ENCODE data around the gene EXO1. TPM values are rescaled to one million over a fixed set of nuclear protein-coding genes. Genes with fewer than 3 reads are reported as not detected.

Gene EXO1
- polyA plus RNA-seq, 1 experiment = 2.6 TPM

GRCh38 chr1:241927321-241927720 lies 79.3 kb downstream of the EXO1 start:
- H3K4me3 ChIP-seq (ENCODE audit: low read depth, low read length) = no peak overlapping the region
- CTCF ChIA-PET = no interaction called here
- no peaks in the 10 kb centered on the region for H3K36me3 ChIP-seq (ENCODE audit: control insufficient read depth, insufficient read depth, low read length)
- no peak for DNase-seq (ENCODE audit: low read depth)
- TF ChIP-seq CTCF (IDR thresholded peaks at IDR 0.05; ENCODE audit: insufficient read depth, low read depth, low read length) = no peak
- POLR2A ChIA-PET = no interaction called here
- no peaks in the 10 kb centered on the region for H3K27me3 ChIP-seq (ENCODE audit: control insufficient read depth, insufficient read depth, low read length)

GRCh38 chr1:241932845-241933244 lies 84.8 kb downstream of the EXO1 start:
- H3K36me3 ChIP-seq (ENCODE audit: control insufficient read depth, insufficient read depth, low read length) = no peaks in the 10 kb centered on the region
- no peak for TF ChIP-seq CTCF (IDR thresholded peaks at IDR 0.05; ENCODE audit: insufficient read depth, low read depth, low read length)
- ChIA-PET CTCF (interaction anchor here (0.6 kb wide), 1 partner anchor 29 kb away, joined by 3 read pairs; no protein-coding TSS in a partner anchor), POLR2A (no interaction called here)
- DNase-seq (ENCODE audit: low read depth) = no peak
- no peak overlapping the region for H3K4me3 ChIP-seq (ENCODE audit: low read depth, low read length)
- H3K27me3 ChIP-seq (ENCODE audit: control insufficient read depth, insufficient read depth, low read length) = no peaks in the 10 kb centered on the region

- no peaks in the 10 kb centered on the region for H3K27me3 ChIP-seq (ENCODE audit: control insufficient read depth, insufficient read depth, low read length)
- CTCF ChIA-PET = no interaction called here
- H3K4me3 ChIP-seq (ENCODE audit: low read depth, low read length) = no peak overlapping the region; the same call in 1 of the 2 replicates
- POLR2A ChIA-PET = interaction anchor here (0.6 kb wide), 1 partner anchor 12 kb away, joined by 3 read pairs; no protein-coding TSS in a partner anchor
- DNase-seq (ENCODE audit: low read depth) = peak; percentile 23
- TF ChIP-seq CTCF (IDR thresholded peaks at IDR 0.05; ENCODE audit: insufficient read depth, low read depth, low read length) = no peak
- no peaks in the 10 kb centered on the region for H3K36me3 ChIP-seq (ENCODE audit: control insufficient read depth, insufficient read depth, low read length)
Measured at GRCh38 chr1:241934201-241934848, 86.3 kb downstream of the EXO1 start.

- H3K27me3 ChIP-seq (ENCODE audit: control insufficient read depth, insufficient read depth, low read length) = no peaks in the 10 kb centered on the region
- H3K36me3 ChIP-seq (ENCODE audit: control insufficient read depth, insufficient read depth, low read length) = no peaks in the 10 kb centered on the region
- no peak for DNase-seq (ENCODE audit: low read depth)
- no peak for TF ChIP-seq CTCF (IDR thresholded peaks at IDR 0.05; ENCODE audit: insufficient read depth, low read depth, low read length)
- CTCF ChIA-PET = no interaction called here
- H3K4me3 ChIP-seq (ENCODE audit: low read depth, low read length) = no peak overlapping the region
- POLR2A ChIA-PET = no interaction called here
Measured at GRCh38 chr1:241934866-241935265, 86.9 kb downstream of the EXO1 start.

Other genes with a start within 250 kb of the EXO1 start
- gene CHML, start 207.8 kb upstream of the EXO1 start, polyA plus RNA-seq (2011; rRNA removed) = 8.4 and 10.1 TPM in 2 replicates
- 14.1 and 21.9 TPM in 2 replicates for gene OPN3, start 207.8 kb upstream of the EXO1 start, polyA plus RNA-seq (2011; rRNA removed)
- 0.06 TPM in 1 of 2 replicates, not detected in the other for gene WDR64, start 195.9 kb upstream of the EXO1 start, polyA plus RNA-seq (2011; rRNA removed)
- gene BECN2, start 109.6 kb downstream of the EXO1 start, polyA plus RNA-seq (2011; rRNA removed) = not detected in 2 replicates
- 0.10 and 0.23 TPM in 2 replicates for gene MAP1LC3C, start 150.9 kb downstream of the EXO1 start, polyA plus RNA-seq (2011; rRNA removed)